A549 (cell line): ENCODE results near the gene LRIG1.

Experiments used
- CEBPB ChIP-seq, 2 experiments: fragments of >200 bp in 1 of 2; sonication (Bioruptor Twin) in 1 of 2; formaldehyde crosslinking in 1 of 2; IDR thresholded peaks; 2 replicates each; pipeline ENCODE4 v1.6.1; 2012 to 2016
- CTCF ChIP-seq: fragments of >200 bp; sonication (Bioruptor Twin); formaldehyde crosslinking; IDR thresholded peaks from 3 replicates; pipeline ENCODE4 v1.5.1; 2016
- EP300 ChIP-seq, 2 experiments: fragments of >200 bp; sonication (Bioruptor Twin); formaldehyde crosslinking; IDR thresholded peaks; 2 replicates in 1 of 2; 3 replicates in 1 of 2; pipeline ENCODE4 v1.6.1; 2016 to 2017
- MAZ ChIP-seq: fragments of 150-350 bp; IDR thresholded peaks from 2 replicates; pipeline ENCODE4 v1.6.1; 2014; ENCODE audit warnings: antibody characterized with exemption, low read depth, low read length, borderline replicate concordance
- POLR2A ChIP-seq: IDR thresholded peaks from 2 replicates; pipeline ENCODE4 v1.6.1; 2012; ENCODE audit warnings: mild to moderate bottlenecking, low read length
- POLR2AphosphoS2 ChIP-seq: conservative IDR thresholded peaks from 2 replicates; pipeline ENCODE4 v1.6.1; 2012; ENCODE audit warnings: low read length, improper control_type of control experiment, inconsistent platforms
- ZC3H11A ChIP-seq: fragments of 450-650 bp; IDR thresholded peaks from 2 replicates; pipeline ENCODE4 v1.6.1; 2014; ENCODE audit warnings: antibody characterized with exemption, mild to moderate bottlenecking

- no peak for TF ChIP-seq CEBPB (IDR thresholded peaks at IDR 0.05)
- no peak for TF ChIP-seq POLR2A
- TF ChIP-seq POLR2AphosphoS2 = no peak
- TF ChIP-seq CTCF = no peak
- TF ChIP-seq MAZ = no peak
- no peak for TF ChIP-seq ZC3H11A
- TF ChIP-seq EP300 (IDR thresholded peaks at IDR 0.05) = no peak
Measured at GRCh38 chr3:66393333-66394005, 107.4 kb downstream of the LRIG1 start.
